GM12878 (cell line): ENCODE data around the gene DNAAF8.

Experiments used
- CTCF ChIP-seq, 3 experiments: IDR thresholded peaks in 2 of 3; conservative IDR thresholded peaks in 1 of 3; 2 replicates each; pipeline ENCODE4 v1.5.1; 2011; ENCODE audit warnings: low read depth in 3 of 3, low read length in 3 of 3, mild to moderate bottlenecking in 3 of 3, control low read depth in 2 of 3, moderate library complexity in 2 of 3, inconsistent platforms in 1 of 3, mixed read lengths in 1 of 3; ENCODE audit not compliant: control insufficient read depth in 2 of 3, insufficient read depth in 1 of 3; ENCODE audit errors: extremely low read depth in 1 of 3
- EZH2 ChIP-seq: IDR thresholded peaks from 2 replicates; pipeline ENCODE4 v1.6.1; 2012; ENCODE audit warnings: low read depth, mild to moderate bottlenecking, control low read depth, inconsistent platforms, low read length, borderline replicate concordance; ENCODE audit not compliant: control insufficient read depth
- GABPA ChIP-seq: IDR thresholded peaks from 2 replicates; pipeline ENCODE4 v1.6.1; 2014; ENCODE audit warnings: antibody characterized with exemption, low read depth, mild to moderate bottlenecking, inconsistent platforms
- GATAD2B ChIP-seq: fragments of 450-650 bp; conservative IDR thresholded peaks from 2 replicates; pipeline ENCODE4 v1.6.1; 2017; ENCODE audit warnings: low read depth, mild to moderate bottlenecking, moderate library complexity
- HDGF ChIP-seq: fragments of 450-650 bp; IDR thresholded peaks from 2 replicates; pipeline ENCODE4 v1.6.1; 2016; ENCODE audit warnings: antibody characterized with exemption
- KAT2A ChIP-seq: conservative IDR thresholded peaks from 2 replicates; pipeline ENCODE4 v1.6.1; 2011; ENCODE audit warnings: low read depth, low read length; ENCODE audit not compliant: control insufficient read depth
- POLR2A ChIP-seq: IDR thresholded peaks from 2 replicates; pipeline ENCODE4 v1.6.1; 2011; ENCODE audit warnings: low read depth, mild to moderate bottlenecking, low read length
- POLR2AphosphoS5 ChIP-seq: IDR thresholded peaks from 2 replicates; pipeline ENCODE4 v1.6.1; 2011; ENCODE audit warnings: mild to moderate bottlenecking, low read length, inconsistent platforms
- RAD21 ChIP-seq: IDR thresholded peaks from 2 replicates; pipeline ENCODE4 v1.6.1; 2011; ENCODE audit warnings: mild to moderate bottlenecking, low read depth, low read length, moderate library complexity; ENCODE audit not compliant: insufficient read depth
- REST ChIP-seq: IDR thresholded peaks from 2 replicates; pipeline ENCODE4 v1.6.1; 2012; ENCODE audit warnings: mild to moderate bottlenecking, low read depth, low read length
- RFX5 ChIP-seq: IDR thresholded peaks from 2 replicates; pipeline ENCODE4 v1.6.1; 2011; ENCODE audit warnings: low read depth, low read length, improper control_type of control experiment
- SREBF2 ChIP-seq: IDR thresholded peaks from 2 replicates; pipeline ENCODE4 v1.6.1; 2012; ENCODE audit warnings: mild to moderate bottlenecking, low read length
- ZZZ3 ChIP-seq: IDR thresholded peaks from 2 replicates; pipeline ENCODE4 v1.6.1; 2011; ENCODE audit warnings: low read depth; ENCODE audit not compliant: control insufficient read depth, insufficient read length

GRCh38 chr16:4701791-4702465 is 32.4 kb upstream of the DNAAF8 start:
- TF ChIP-seq RFX5 (no peak), POLR2A (peak; percentile 45; the same call in 1 of the 2 replicates), POLR2AphosphoS5 (no peak), EZH2 (no peak), CTCF (IDR thresholded peaks at IDR 0.05 in 2 of 3, conservative IDR thresholded peaks at IDR 0.05 in 1 of 3; ENCODE audit: control insufficient read depth in 2 of 3, extremely low read depth in 1 of 3, insufficient read depth in 1 of 3, low read depth in 3 of 3, low read length in 3 of 3) (no peak), REST (no peak), ZZZ3 (no peak), KAT2A (no peak), GATAD2B (no peak), GABPA (no peak), RAD21 (no peak), SREBF2 (no peak), HDGF (no peak)
